Measurements from ENCODE around the gene PMVK. TPM values are rescaled to one million over a fixed set of nuclear protein-coding genes. Genes with fewer than 3 reads are reported as not detected.

PMVK gene
- total RNA-seq, 1 experiment from 2014 or later: 32.3 TPM

DNA sequence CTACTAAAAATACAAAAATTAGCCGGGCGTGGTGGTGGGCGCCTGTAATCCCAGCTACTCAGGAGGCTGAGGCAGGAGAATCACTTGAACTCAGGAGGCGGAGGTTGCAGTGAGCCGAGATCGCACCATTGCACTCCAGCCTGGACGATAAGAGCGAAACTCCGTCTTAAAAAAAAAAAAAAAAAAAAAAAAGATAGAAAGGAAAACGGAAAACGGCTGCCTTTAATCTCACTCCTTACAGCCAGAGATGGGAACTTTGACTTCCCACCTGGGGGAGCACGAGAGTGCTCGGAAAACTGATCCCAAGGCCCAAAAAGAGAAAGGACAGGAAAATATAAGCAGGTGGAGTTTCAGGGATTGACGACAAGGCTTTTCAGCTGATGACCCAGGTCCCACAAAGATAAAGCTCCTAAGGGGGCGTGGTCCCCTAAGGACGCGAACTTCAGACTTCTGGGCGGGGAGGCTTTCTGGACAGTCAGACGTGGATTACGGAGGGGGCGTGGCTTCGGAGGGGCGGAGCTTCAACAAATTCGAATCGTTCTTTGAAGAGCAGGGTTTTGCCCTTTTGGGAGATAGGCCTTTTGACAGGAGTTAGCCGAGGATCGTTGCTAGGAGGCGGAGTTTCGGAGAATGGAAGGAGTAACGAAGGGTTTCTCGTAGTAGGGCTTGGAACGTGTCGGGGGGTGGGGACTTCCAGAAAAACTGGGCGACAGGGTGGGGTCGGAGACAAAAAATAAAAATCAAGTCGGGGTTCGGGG is 37.0 kb upstream of the PMVK start:
- Histone ChIP-seq H3K4me3 (ENCODE audit: low read length) (peak overlapping the region; percentile 80), H3K9me2 (replicated peaks; ENCODE audit: low read length) (no peaks in the 10 kb centered on the region), H3K27ac (ENCODE audit: low read length) (peak overlapping the region; percentile 96), H4K20me1 (ENCODE audit: low read length) (peaks cover 13% of the 10 kb centered on the region; the same call in 1 of the 2 replicates), H3K4me1 (ENCODE audit: insufficient read depth, low read length) (peaks cover 55% of the 10 kb centered on the region), H3F3A (ENCODE audit: low read length, unreplicated experiment) (peaks cover 9% of the 10 kb centered on the region), H3K9me3 (ENCODE audit: low read length) (no peaks in the 10 kb centered on the region), H2AFZ (ENCODE audit: low read length) (peak overlapping the region; percentile 61), H3K79me2 (ENCODE audit: low read length) (peaks cover 72% of the 10 kb centered on the region), H3K9ac (ENCODE audit: low read length) (peak overlapping the region; percentile 89), H3K27me3 (ENCODE audit: low read length) (no peaks in the 10 kb centered on the region), H3K4me2 (ENCODE audit: low read length) (peak overlapping the region; percentile 88), H3K36me3 (ENCODE audit: low read depth, low read length) (peaks cover 13% of the 10 kb centered on the region)
- intact Hi-C loops (cut with micrococcal nuclease): loop anchor here (1.0 to 5.0 kb wide), 6 partner anchors 12 to 164 kb away; partner anchors contain the start of genes EFNA4, PYGO2 and SLC50A1
- ChIA-PET CTCF (interaction anchor here (0.6 to 1.4 kb wide), 8 partner anchors 18 to 645 kb away, joined by 3 to 9 read pairs (median 5); partner anchors contain the start of genes PBXIP1 and ZBTB7B), POLR2A (ENCODE audit: unreplicated experiment) (interaction anchor here (0.6 to 1.0 kb wide), 14 partner anchors 11 to 1755 kb away, joined by 3 to 26 read pairs (median 4); partner anchors contain the start of genes ADAM15, EFNA4, ISG20L2 and METTL25B)
- TF ChIP-seq, protein P1, sequence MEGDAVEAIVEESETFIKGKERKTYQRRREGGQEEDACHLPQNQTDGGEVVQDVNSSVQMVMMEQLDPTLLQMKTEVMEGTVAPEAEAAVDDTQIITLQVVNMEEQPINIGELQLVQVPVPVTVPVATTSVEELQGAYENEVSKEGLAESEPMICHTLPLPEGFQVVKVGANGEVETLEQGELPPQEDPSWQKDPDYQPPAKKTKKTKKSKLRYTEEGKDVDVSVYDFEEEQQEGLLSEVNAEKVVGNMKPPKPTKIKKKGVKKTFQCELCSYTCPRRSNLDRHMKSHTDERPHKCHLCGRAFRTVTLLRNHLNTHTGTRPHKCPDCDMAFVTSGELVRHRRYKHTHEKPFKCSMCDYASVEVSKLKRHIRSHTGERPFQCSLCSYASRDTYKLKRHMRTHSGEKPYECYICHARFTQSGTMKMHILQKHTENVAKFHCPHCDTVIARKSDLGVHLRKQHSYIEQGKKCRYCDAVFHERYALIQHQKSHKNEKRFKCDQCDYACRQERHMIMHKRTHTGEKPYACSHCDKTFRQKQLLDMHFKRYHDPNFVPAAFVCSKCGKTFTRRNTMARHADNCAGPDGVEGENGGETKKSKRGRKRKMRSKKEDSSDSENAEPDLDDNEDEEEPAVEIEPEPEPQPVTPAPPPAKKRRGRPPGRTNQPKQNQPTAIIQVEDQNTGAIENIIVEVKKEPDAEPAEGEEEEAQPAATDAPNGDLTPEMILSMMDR (conservative IDR thresholded peaks at IDR 0.05; ENCODE audit: low read depth, low read length): peak; percentile 43; the same call in 1 of the 2 replicates
- no peak for TF ChIP-seq EZH2phosphoT487 (IDR thresholded peaks at IDR 0.05; ENCODE audit: borderline replicate concordance, low read length)
- BruUV-seq (replicated peaks): no TSS peak
- ATAC-seq: peak; percentile 26
- peak; percentile 99 for DNase-seq

DNA sequence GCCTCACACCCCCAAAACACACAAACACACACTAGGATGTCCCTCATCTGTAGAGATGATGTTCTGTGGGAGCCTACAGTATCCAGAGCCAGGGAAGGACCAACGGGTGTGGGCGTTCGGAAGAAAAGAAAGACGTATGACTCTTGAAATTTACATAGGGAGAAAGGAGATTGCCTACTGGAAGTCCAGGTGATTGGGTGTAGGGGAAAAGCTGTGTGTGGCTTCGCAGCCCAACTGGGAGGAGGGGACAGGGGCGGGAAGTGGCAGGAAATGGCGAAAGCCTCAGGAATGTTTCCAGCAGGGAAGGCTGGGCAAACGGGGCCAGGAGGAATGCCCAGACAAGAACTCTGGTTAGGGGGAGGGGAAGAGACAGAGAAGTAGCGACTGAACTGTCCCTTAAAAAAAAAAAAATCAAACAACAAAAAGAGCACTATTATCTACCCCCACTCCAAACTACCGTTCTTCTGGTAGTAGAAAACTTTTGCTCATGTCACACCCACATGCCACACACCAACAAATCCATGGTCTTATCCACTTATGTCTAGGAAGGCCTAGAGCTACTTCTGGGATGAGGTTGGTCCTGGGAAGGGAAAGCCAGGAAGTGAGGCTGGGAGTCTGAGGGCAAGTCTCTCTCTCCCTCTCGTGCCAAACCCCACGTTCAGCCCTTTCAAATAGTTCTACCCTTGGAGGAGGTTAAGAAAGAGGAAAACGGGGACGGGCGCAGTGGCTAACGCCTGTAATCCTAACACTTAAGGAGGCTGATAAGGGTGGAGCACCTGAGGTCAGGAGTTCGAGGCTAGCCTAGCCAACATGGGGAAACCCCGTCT is 36.2 kb upstream of the PMVK start:
- Histone ChIP-seq H3K79me2 (ENCODE audit: low read length) (peaks cover 64% of the 10 kb centered on the region), H3K9me2 (replicated peaks; ENCODE audit: low read length) (no peaks in the 10 kb centered on the region), H2AFZ (ENCODE audit: low read length) (0 out of 2 replicates have a peak overlapping the region, but pooled peaks have one; percentile 30), H3K9me3 (ENCODE audit: low read length) (no peaks in the 10 kb centered on the region), H3K36me3 (ENCODE audit: low read depth, low read length) (peaks cover 10% of the 10 kb centered on the region; the same call in 1 of the 2 replicates), H3K4me2 (ENCODE audit: low read length) (peak overlapping the region; percentile 88), H3K27ac (ENCODE audit: low read length) (peak overlapping the region; percentile 96), H3K4me3 (ENCODE audit: low read length) (peak overlapping the region; percentile 80), H3F3A (ENCODE audit: low read length, unreplicated experiment) (peaks cover 9% of the 10 kb centered on the region), H4K20me1 (ENCODE audit: low read length) (peaks cover 13% of the 10 kb centered on the region; the same call in 1 of the 2 replicates), H3K4me1 (ENCODE audit: insufficient read depth, low read length) (peaks cover 55% of the 10 kb centered on the region), H3K9ac (ENCODE audit: low read length) (peak overlapping the region; percentile 89), H3K27me3 (ENCODE audit: low read length) (no peaks in the 10 kb centered on the region)
- TF ChIP-seq EZH2 (IDR thresholded peaks at IDR 0.05; ENCODE audit: low read length, unreplicated experiment) (no peak), EZH2phosphoT487 (IDR thresholded peaks at IDR 0.05; ENCODE audit: borderline replicate concordance, low read length) (no peak)
- TF ChIP-seq, protein P1 (conservative IDR thresholded peaks at IDR 0.05; ENCODE audit: low read depth, low read length): no peak
- DNase-seq (peak; percentile 99), ATAC-seq (peak; percentile 26)
- ChIA-PET POLR2A (ENCODE audit: unreplicated experiment) (interaction anchor here (0.5 to 1.3 kb wide), 9 partner anchors 11 to 493 kb away, joined by 3 to 6 read pairs (median 4); partner anchors contain the start of genes ADAM15, EFNA4, PBXIP1 and PYGO2), CTCF (interaction anchor here (0.5 to 1.4 kb wide), 3 partner anchors 17 to 79 kb away, joined by 5 to 8 read pairs (median 6); partner anchors contain the start of genes PBXIP1 and ZBTB7B)
- intact Hi-C loops (cut with micrococcal nuclease): loop anchor here (1.0 to 5.0 kb wide), 6 partner anchors 8 to 165 kb away; partner anchors contain the start of genes EFNA4, PYGO2 and SLC50A1
- BruUV-seq (replicated peaks): TSS peak; percentile 69
